ENCODE data around the gene TBX6.
A peak's percentile ranks its signal among the peaks of the same experiment; 100 is the strongest.
"Not testable (repeated sequence)": the region's sequence is repeated elsewhere in the genome, so short reads cannot be mapped to it uniquely, and the experiment has no call there.

Gene TBX6

GRCh38 chr16:30091474-30092372 lies at the start of gene TBX6:
TBX6 (minus strand) TSS chr16:30091924; CDS start chr16:30091193, 731 bp downstream.
- FAIRE-seq, result no peak
- peak; percentile 88 for DNase-seq (ENCODE audit: insufficient read length, low spot score)

DNA sequence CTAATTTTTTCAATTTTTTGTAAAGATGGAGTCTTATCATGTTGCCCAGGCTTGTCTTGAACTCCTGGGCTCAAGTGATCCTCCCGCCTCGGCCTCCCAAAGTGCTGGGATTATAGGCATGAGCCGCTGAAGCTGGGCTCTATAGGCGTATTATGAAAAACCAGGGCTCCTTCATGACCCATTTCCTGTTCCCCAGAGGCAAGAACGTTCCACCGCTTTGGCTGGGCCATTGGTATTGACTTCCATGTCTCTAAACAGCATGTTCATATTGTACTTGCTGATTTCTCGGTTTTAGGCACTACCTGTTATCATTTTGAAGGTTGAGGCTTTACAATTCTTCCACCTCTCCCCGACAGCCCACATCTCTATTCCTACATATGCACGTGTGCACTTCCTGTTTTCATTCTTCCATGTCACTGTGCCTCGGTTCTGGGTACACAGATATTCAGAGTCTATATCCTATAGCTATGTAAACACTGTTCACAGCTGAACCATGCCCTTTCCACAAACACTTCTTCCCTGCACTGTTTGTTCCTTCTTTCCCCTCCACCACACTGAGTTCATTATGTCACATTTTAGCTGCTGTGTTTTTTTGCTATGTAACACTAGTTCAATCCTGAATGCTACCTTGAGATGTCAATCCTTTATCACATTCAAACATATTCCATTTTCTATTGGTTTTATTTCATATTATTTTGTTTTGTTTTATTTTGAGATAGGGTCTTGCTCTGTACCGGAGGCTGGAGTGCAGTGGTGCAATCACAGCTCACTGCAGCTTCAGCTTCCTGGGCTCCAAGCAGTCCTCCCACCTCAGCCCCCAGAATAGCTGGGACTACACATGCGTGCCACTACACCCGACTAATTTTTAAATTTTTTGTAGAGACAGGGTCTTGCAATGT lies 48.1 kb upstream of the TBX6 start:
- DNase-seq (ENCODE audit: insufficient read length, low spot score) (no peak), FAIRE-seq (no peak)

DNA sequence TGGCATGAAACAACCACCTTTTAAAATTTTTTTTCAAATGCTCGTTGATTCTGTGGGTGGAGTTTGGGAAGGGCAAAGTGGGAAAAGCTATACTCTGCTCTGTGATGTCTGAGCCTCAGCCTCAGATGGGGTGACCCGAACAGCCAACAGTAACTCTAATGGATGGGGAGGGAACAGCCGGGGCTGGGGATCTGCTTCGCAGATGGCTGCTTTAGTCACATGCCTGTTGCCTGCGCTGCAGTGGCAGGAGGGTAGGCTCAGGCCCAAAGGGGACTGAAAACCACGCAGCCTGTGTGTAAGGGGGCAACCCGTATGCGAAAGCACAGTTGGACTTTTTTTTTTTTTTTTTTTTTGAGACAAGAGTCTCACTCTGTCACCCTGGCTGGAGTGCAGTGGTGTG lies 46.2 kb upstream of the TBX6 start:
- FAIRE-seq (no peak), DNase-seq (ENCODE audit: insufficient read length, low spot score) (no peak)

DNA sequence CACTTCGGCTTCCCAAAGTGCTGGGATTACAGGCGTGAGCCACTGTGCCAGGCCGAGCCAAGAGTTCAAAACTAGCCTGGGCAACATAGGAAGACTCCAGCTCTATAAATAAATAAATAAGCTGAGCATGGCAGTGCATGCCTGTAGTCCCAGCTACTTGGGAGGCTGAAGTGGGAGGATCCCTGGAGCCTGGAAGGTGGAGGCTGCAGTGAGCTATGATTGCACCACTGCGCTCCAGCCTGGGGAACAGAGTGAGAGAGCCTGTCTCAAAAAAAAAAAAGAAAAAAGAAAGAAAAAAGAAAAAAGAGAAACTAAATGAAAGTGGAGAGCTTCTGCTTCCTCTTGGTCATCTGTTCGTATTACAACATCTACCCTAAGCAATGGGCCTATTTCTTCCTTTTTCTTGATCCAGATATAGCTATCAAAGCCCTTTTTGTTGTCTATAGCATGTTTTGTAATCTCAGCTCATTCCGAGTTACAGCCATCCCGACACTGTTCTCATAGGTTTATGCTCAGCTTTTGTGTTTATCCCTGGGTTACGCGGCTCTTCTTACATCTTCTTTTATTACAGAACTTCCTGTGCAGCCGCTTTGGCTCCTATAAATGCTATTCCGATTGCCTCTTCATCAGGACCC lies 45.4 kb upstream of the TBX6 start:
- DNase-seq (ENCODE audit: insufficient read length, low spot score) (no peak), FAIRE-seq (no peak)

- DNase-seq (ENCODE audit: insufficient read length, low spot score) (no peak), FAIRE-seq (no peak)
These were observed 40.9 kb upstream of the TBX6 start for GRCh38 chr16:30132591-30132990.

- FAIRE-seq, result no peak
- no peak for DNase-seq (ENCODE audit: insufficient read length, low spot score)
These were observed 40.2 kb upstream of the TBX6 start for GRCh38 chr16:30131869-30132475.

DNA sequence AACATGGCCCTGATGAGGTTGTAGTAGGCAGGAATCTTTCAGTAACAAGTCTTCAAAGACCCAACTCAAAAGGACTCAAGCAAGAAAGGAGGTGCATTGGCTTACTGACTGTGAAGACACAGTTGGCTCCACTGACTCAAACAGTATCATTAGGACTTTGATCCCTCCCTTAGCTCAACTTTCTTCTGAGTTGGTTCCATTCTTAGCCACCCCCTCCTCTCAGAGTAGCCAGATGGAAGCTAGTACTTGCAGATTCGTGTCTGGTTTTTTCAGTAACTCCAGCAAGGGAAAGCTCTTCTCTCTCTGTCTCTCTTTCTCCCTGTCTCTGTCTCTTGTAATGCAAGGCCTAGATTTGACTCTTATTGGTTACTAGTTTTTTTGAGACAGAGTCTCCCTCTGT lies 36.3 kb upstream of the TBX6 start:
- FAIRE-seq (no peak), DNase-seq (ENCODE audit: insufficient read length, low spot score) (no peak)

DNA sequence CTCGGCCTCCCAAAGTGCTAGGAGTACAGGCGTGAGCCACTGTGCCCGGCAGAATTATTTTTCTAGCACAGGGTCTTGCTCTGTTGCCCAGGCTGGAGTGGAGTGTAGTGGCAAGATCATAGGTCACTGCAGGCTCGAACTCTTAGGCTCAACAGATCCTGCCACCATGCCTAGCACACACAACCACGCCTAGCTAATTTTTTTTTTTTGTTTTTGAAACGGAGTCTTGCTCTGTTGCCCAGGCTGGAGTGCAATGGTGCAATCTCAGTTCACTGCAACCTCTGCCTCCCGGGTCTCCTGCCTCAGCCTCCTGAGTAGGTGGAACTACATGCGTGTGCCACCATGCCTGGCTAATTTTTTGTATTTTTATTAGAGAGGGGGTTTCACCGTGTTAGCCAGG lies 34.0 kb upstream of the TBX6 start:
- DNase-seq (ENCODE audit: insufficient read length, low spot score); FAIRE-seq: not testable (repeated sequence)

- FAIRE-seq, result no peak
- DNase-seq (ENCODE audit: insufficient read length, low spot score), result no peak
These were observed 33.3 kb upstream of the TBX6 start for GRCh38 chr16:30124985-30125379.

- FAIRE-seq (no peak), DNase-seq (ENCODE audit: insufficient read length, low spot score) (no peak)
These were observed 31.0 kb upstream of the TBX6 start for GRCh38 chr16:30122604-30123160.

DNA sequence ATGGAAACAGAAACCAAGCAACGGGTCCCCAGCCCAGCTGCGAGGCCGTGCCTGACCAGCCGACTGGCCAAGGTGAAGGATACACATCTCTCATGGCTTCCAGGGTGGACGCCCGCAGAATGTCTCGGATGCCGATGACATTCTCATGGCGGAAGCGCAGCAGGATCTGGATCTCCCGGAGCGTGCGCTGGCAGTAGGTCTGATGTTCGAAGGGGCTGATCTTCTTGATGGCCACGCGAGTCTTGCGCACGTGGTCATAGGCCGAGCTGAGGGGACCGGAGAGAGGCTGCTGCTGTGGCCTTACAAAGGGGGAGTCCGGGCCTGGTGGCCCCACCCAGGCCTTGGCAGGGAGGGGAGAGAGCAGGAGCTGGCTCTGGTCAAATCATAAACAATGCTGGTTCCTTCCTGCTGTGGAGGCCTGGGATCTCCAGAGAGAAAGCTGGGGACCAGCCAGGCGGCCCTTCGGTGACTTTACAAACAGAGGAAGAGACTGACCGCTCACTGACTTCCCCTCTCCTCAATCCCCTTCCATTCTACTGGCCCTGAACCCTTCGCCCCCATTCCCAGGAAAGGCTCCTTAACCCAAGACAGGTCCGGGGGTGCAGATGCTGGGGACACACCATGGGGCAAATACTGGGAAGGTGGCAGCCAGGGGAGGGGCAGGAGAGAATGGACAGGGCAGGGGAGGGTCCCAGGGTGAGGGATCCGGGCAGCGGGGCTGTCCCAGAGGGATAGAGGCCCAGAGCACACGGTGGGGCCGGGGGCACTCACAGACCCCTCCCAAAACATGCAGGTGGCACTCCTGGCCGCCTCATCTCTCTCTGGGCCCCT lies 30.2 kb upstream of the TBX6 start:
- FAIRE-seq, result no peak

GRCh38 chr16:30120340-30121105 lies 28.8 kb upstream of the TBX6 start:
- no peak for DNase-seq (ENCODE audit: insufficient read length, low spot score)
- no peak for FAIRE-seq

More for the DNA sequence above, 30.2 kb upstream of the TBX6 start:
- no peak for DNase-seq (ENCODE audit: insufficient read length, low spot score)

DNA sequence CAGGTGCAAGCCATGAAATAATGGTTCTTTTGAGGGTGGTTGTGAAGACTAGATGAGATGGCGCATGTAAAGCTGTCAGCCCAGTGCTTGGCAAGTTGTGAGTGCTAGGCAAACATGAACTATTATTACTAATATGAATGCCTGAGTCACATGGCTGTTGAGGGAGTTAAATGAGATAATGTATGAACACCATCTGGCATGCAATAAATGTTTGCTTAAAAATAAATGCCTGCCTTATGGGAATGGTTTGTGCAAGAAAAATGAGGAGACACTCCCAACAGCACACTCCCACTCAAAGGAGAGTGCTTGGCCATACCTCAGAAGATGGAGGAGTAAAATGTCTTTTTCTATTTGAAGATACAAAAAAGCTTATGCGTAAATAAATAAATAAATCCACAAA lies 27.7 kb upstream of the TBX6 start:
- FAIRE-seq (no peak), DNase-seq (ENCODE audit: insufficient read length, low spot score) (no peak)

GRCh38 chr16:30117768-30118167 lies 26.0 kb upstream of the TBX6 start:
- FAIRE-seq, result no peak
- no peak for DNase-seq (ENCODE audit: insufficient read length, low spot score)

DNA sequence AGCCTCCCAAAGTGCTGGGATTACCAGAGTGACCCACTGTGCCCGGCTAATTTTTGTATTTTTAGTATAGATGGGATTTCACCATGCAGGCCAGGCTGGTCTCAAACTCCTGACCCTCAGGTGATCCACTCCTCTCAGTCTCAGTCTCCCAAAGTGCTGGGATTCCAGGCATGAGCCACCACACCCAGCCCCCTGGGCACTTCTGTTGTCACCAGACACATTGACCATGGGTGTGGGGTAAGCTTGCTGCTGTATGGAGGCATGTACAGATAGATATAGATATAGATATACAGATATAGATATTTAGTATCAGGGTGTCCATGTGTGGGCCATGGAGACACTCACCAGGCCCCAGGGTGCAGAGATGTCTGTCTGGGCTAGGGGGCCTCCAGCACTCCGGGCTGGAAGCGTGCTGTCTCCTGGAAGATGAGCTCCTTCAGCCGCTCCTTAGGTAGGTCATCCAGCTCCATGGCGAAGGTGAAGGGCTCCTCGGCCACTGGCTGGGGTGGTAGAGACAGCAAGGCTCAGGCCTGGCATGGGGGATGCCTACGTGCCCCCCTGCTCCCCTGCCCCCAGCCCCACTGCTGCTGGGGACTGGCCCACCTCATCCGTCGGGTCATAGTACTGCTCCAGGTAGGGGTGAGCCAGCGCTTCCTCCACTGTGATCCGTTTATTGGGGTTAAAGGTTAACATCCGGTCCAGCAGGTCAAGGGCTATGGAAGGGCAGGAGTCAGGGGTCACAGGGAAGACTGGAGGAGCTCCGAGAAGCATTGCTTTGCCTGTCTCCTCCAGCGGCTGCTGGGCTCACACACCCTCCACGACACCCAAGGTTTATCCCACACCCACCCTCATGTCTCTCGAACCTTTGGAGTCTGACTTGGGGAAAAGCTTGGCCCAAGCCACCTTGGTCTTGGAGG lies 24.8 kb upstream of the TBX6 start:
- FAIRE-seq, result no peak

GRCh38 chr16:30115238-30115637 lies 23.5 kb upstream of the TBX6 start:
- DNase-seq (ENCODE audit: insufficient read length, low spot score), result no peak
- FAIRE-seq, result no peak

More for the DNA sequence above, 24.8 kb upstream of the TBX6 start:
- DNase-seq (ENCODE audit: insufficient read length, low spot score), result no peak

GRCh38 chr16:30114833-30115232 lies 23.1 kb upstream of the TBX6 start:
- not testable (repeated sequence) for DNase-seq (ENCODE audit: insufficient read length, low spot score); FAIRE-seq

- FAIRE-seq, result no peak
These were observed 22.7 kb upstream of the TBX6 start for GRCh38 chr16:30114411-30114810.

More at GRCh38 chr16:30114411-30114810, 22.7 kb upstream of the TBX6 start:
- DNase-seq (ENCODE audit: insufficient read length, low spot score), result no peak

All from HTR-8/SVneo (cell line).